K562 (cell line): ENCODE data around the gene PDE12. TPM values are rescaled to one million over a fixed set of nuclear protein-coding genes. Genes with fewer than 3 reads are reported as not detected.

Experiments used
- ATAC-seq: fragments of 200-7000 bp; cut with Tn5 transposase; 3 replicates; pipeline ENCODE4 v1.9.1; 2020; ENCODE audit warnings: moderate library complexity
- BruUV-seq: library from RNA; stranded (reverse); fragments of 400-500 nt; replicated peaks from 2 replicates; lab custom pipeline; 2021; lab: Mats Ljungman, UMichigan
- CTCF ChIA-PET: fragments of 300-600 bp; formaldehyde crosslinking; extraction: SDS; loops from one replicate; lab custom pipeline; 2021; ENCODE audit warnings: low intra/inter-chr PET ratio; lab: Yijun Ruan, JAX
- POLR2A ChIA-PET: fragments of 300-600, 350-650 bp; sonication (Branson Sonifier 250); formaldehyde crosslinking; extraction: SDS; loops from one replicate; lab custom pipeline; 2021; ENCODE audit warnings: antibody characterized with exemption, inconsistent platforms; lab: Yijun Ruan, JAX
- DNase-seq, 4 experiments: peaks; one replicate each; pipeline versions ENCODE4 v3.0.0 to v3.0.0-alpha.2; 2011 to 2018; ENCODE audit warnings: low spot score in 3 of 4, mixed read lengths in 3 of 4; ENCODE audit errors: extremely low read depth in 1 of 4
- FAIRE-seq: peaks from 2 replicates; lab custom pipeline; 2011; peaks lifted over from hg19 to GRCh38; lab: Jason Lieb, UNC
- H2AFZ ChIP-seq: 2 replicates; pipeline ENCODE4 v1.6.0; 2011; ENCODE audit warnings: low read depth, low read length, control low read depth, inconsistent platforms
- H3K27ac ChIP-seq: fragments of 200-600 bp; 3 replicates; pipeline ENCODE4 v1.8.0; 2011; ENCODE audit warnings: low read depth, mild to moderate bottlenecking, control low read depth, inconsistent platforms, low read length, moderate library complexity, mixed read lengths; ENCODE audit errors: extremely low read depth
- H3K27me3 ChIP-seq, 2 experiments: fragments of 300-600 bp in 1 of 2; 2 replicates in 1 of 2; 3 replicates in 1 of 2; pipeline versions ENCODE4 v1.6.0 to v1.8.0; 2011; ENCODE audit warnings: inconsistent platforms in 2 of 2, low read length in 2 of 2, mild to moderate bottlenecking in 1 of 2, mixed read lengths in 1 of 2, moderate library complexity in 1 of 2; ENCODE audit not compliant: control insufficient read depth in 2 of 2, insufficient read depth in 2 of 2
- H3K36me3 ChIP-seq: fragments of 300-600 bp; 3 replicates; pipeline ENCODE4 v1.8.0; 2011; ENCODE audit warnings: mild to moderate bottlenecking, low read length, inconsistent platforms; ENCODE audit not compliant: control insufficient read depth, insufficient read depth
- H3K4me1 ChIP-seq, 2 experiments: fragments of 200-600 bp in 1 of 2; replicated peaks in 1 of 2; 2 replicates in 1 of 2; 3 replicates in 1 of 2; pipeline versions ENCODE4 v1.5.1 to v1.8.0; 2011; ENCODE audit warnings: inconsistent platforms in 2 of 2, low read length in 2 of 2, mild to moderate bottlenecking in 1 of 2, mixed read lengths in 1 of 2, moderate library complexity in 1 of 2; ENCODE audit not compliant: control insufficient read depth in 2 of 2, insufficient read depth in 2 of 2
- H3K4me2 ChIP-seq: 2 replicates; pipeline ENCODE4 v1.6.1; 2011; ENCODE audit warnings: low read length, control low read depth, inconsistent platforms, mixed read lengths; ENCODE audit not compliant: insufficient read depth
- H3K4me3 ChIP-seq: fragments of 200-600 bp; sonication (generic), shearing (Covaris generic); 2 replicates; pipeline ENCODE4 v1.5.1; 2016; ENCODE audit warnings: control low read depth, inconsistent platforms
- H3K79me2 ChIP-seq: fragments of 200-600 bp; 3 replicates; pipeline ENCODE4 v1.8.0; 2011; ENCODE audit warnings: low read length, inconsistent platforms; ENCODE audit not compliant: control insufficient read depth, insufficient read depth
- H3K9ac ChIP-seq, 2 experiments: 2 replicates each; pipeline versions ENCODE4 v1.6.0 to v1.6.1; 2011; ENCODE audit warnings: low read depth in 2 of 2, low read length in 2 of 2, control low read depth in 1 of 2, inconsistent platforms in 1 of 2, mild to moderate bottlenecking in 1 of 2, mixed read lengths in 1 of 2; ENCODE audit not compliant: insufficient read depth in 1 of 2
- H3K9me1 ChIP-seq: one replicate; pipeline ENCODE4 v1.6.0; 2011; ENCODE audit warnings: inconsistent platforms, mild to moderate bottlenecking, low read length, moderate library complexity; ENCODE audit not compliant: control insufficient read depth, insufficient read depth
- H3K9me3 ChIP-seq: replicated peaks from 2 replicates; pipeline ENCODE4 v1.5.1; 2011; ENCODE audit warnings: low read depth, low read length, inconsistent platforms; ENCODE audit not compliant: control insufficient read depth, insufficient read depth
- H4K20me1 ChIP-seq: replicated peaks from 2 replicates; pipeline ENCODE4 v1.6.1; 2011; ENCODE audit warnings: low read length, inconsistent platforms, mixed read lengths; ENCODE audit not compliant: control insufficient read depth, insufficient read depth
- CBFA2T2 ChIP-seq: fragments of 450-650 bp; conservative IDR thresholded peaks from 2 replicates; pipeline ENCODE4 v1.6.1; 2017; ENCODE audit warnings: mild to moderate bottlenecking
- CTCF ChIP-seq, 3 experiments: IDR thresholded peaks in 2 of 3; conservative IDR thresholded peaks in 1 of 3; 2 replicates each; pipeline ENCODE4 v1.5.1; 2011 to 2012; ENCODE audit warnings: low read length in 3 of 3, mild to moderate bottlenecking in 3 of 3, control low read depth in 2 of 3, improper control_type of control experiment in 1 of 3, inconsistent platforms in 1 of 3, low read depth in 1 of 3, mixed read lengths in 1 of 3, moderate library complexity in 1 of 3; ENCODE audit not compliant: insufficient read depth in 2 of 3
- FOSL1 ChIP-seq: fragments of 200-800 bp; sonication (Bioruptor generic); conservative IDR thresholded peaks from 2 replicates; pipeline ENCODE4 v1.6.1; 2016; ENCODE audit warnings: missing genetic modification characterization, missing compliant biosample characterization
- JUN ChIP-seq, 2 experiments: sonication (generic) in 1 of 2; formaldehyde crosslinking in 1 of 2; IDR thresholded peaks; 2 replicates each; pipeline versions ENCODE4 v1.6.1 to v1.8.0; 2012 to 2022; ENCODE audit warnings: borderline replicate concordance in 2 of 2, mild to moderate bottlenecking in 2 of 2, improper control_type of control experiment in 1 of 2, low read depth in 1 of 2, low read length in 1 of 2, missing genetic modification reagents in 1 of 2
- KAT7 ChIP-seq: sonication (generic); formaldehyde crosslinking; IDR thresholded peaks from 2 replicates; pipeline ENCODE4 v1.8.0; 2022; ENCODE audit warnings: missing genetic modification reagents, mild to moderate bottlenecking, borderline replicate concordance
- PHF20 ChIP-seq: fragments of 450-650 bp; IDR thresholded peaks from 2 replicates; pipeline ENCODE4 v1.6.1; 2018; ENCODE audit not compliant: partially characterized antibody
- POLR2A ChIP-seq: fragments of 450-650 bp; conservative IDR thresholded peaks from 2 replicates; pipeline ENCODE4 v1.6.1; 2016
- POLR2G ChIP-seq: fragments of 200-400 bp; formaldehyde crosslinking; IDR thresholded peaks from 2 replicates; pipeline ENCODE4 v1.6.1; 2017; ENCODE audit warnings: low read depth, mild to moderate bottlenecking, antibody characterized with exemption, low read length, moderate library complexity
- SAP30 ChIP-seq: fragments of 200-600 bp; sonication (generic); IDR thresholded peaks from 2 replicates; pipeline ENCODE4 v1.6.1; 2012; ENCODE audit warnings: borderline replicate concordance, low read depth, mild to moderate bottlenecking, moderate library complexity, low read length, control low read depth, inconsistent platforms; ENCODE audit not compliant: insufficient read depth, poor library complexity, severe bottlenecking
- ZNF133 ChIP-seq: fragments of 250-450 bp; sonication (Bioruptor Pico); IDR thresholded peaks from 2 replicates; pipeline ENCODE4 v1.4.0; 2020; ENCODE audit warnings: mild to moderate bottlenecking
- ZNF707 ChIP-seq: fragments of 250-450 bp; sonication (Bioruptor Pico); conservative IDR thresholded peaks from 2 replicates; pipeline ENCODE4 v1.8.0; 2022; ENCODE audit warnings: inconsistent platforms, mild to moderate bottlenecking, moderate library complexity
- ZNF766 ChIP-seq: fragments of 200-800 bp; sonication (Bioruptor generic); conservative IDR thresholded peaks from 2 replicates; pipeline ENCODE4 v1.6.1; 2016; ENCODE audit warnings: missing genetic modification characterization, missing compliant biosample characterization
- WGBS: fragments of 100-300 bp; shearing (Covaris generic); methylation state at CpG from one replicate; pipeline ENCODE4 v1.1.6; 2016; ENCODE audit warnings: low coverage, mixed read lengths; ENCODE audit not compliant: insufficient coverage; ENCODE audit errors: missing lambda C conversion rate; 5-methylcytosine and 5-hydroxymethylcytosine counted together
- in situ Hi-C: fragments of 300-500 bp; cut with MboI; formaldehyde crosslinking; loops from 4 replicates; pipeline ENCODE4 v1.15.0; 2018; ENCODE audit warnings: inconsistent platforms, mixed read lengths
- intact Hi-C: fragments of 100-400 bp; cut with micrococcal nuclease; formaldehyde crosslinking; loops from 2 replicates; pipeline ENCODE4 v1.14.2; 2022
- polyA plus RNA-seq, 8 experiments: library from polyadenylated mRNA; depleted of rRNA in 4 of 8; stranded (reverse) in 5 of 8; unstranded in 3 of 8; fragments of >200 nt; fragmentation: Nextera tagmentation in 2 of 8; fragmentation: Illumina TruSeq in 1 of 8; extraction: Ambion mirVana in 2 of 8; extraction: Trizol in 1 of 8; gene quantifications; 2 replicates each; pipeline versions ENCODE4 v1.2.1 to v1.2.3, GENCODE V29; 2011 to 2014; ENCODE audit warnings: inconsistent platforms in 1 of 8, missing spikeins in 1 of 8
- total RNA-seq, 7 experiments: library from RNA; depleted of rRNA in 6 of 7; stranded (reverse); fragments of >200 nt in 6 of 7; fragmentation: Illumina TruSeq in 2 of 7; extraction: Trizol in 2 of 7; gene quantifications; 2 replicates each; pipeline versions ENCODE4 v1.2.1 to v1.2.3, GENCODE V29; 2011 to 2021; ENCODE audit warnings: low replicate concordance in 1 of 7

PDE12 gene
- total and polyA plus RNA-seq, 9 of the 15 experiments (the other 6 are each of a cell fraction or from before 2014, with no cell fraction given) = 2.1 to 20.5 (median 10.0) TPM

DNA sequence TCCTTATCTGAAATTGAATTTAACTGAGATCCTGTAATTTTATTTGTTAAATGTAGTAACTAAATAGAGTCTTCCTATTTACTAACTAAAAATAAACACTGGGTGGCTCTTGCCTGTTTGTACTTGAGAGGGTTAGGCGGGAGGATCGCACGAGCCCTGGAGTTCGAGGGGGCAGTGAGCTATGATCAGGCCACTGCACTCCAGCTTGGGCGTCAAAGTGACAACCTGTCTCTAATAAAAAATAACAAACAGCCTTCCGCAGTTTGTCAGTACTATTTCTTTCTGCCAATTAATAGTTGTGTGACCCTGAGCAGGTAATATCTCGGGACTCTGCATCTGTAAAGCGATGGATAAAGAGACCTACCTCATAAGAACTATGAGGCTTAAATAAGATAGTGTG lies 768 bp upstream of the PDE12 start:
- Histone ChIP-seq H3K36me3 (peaks cover 11% of the 10 kb centered on the region), H3K4me3 (no peak overlapping the region), H2AFZ (peak overlapping the region; percentile 100), H3K79me2 (peaks cover 39% of the 10 kb centered on the region), H3K27me3 (no peaks in the 10 kb centered on the region), H3K9ac (peak overlapping the region in 1 of 2 experiments; percentile 91; a peak in 1 of 4 replicates), H3K27ac (peak overlapping the region; percentile 99), H3K9me1 (no peaks in the 10 kb centered on the region), H4K20me1 (0 out of 2 replicates have a peak, but pooled peaks cover 6% of the 10 kb centered on the region), H3K4me1 (peaks cover 10 to 26% of the 10 kb centered on the region in 2 experiments; a peak in 4 of 5 replicates), H3K9me3 (peaks cover 6% of the 10 kb centered on the region), H3K4me2 (peak overlapping the region; percentile 94)
- DNase-seq (no peak), ATAC-seq (no peak), FAIRE-seq (no peak)
- in situ Hi-C loops (no loop called here), intact Hi-C loops (no loop called here)
- BruUV-seq = TSS peak; percentile 92
- CTCF ChIA-PET = no interaction called here
- POLR2A ChIA-PET = interaction anchor here (0.7 to 2.0 kb wide), 3 partner anchors 42 to 608 kb away, joined by 3 to 7 read pairs (median 3); partner anchors contain the start of gene ARF4
- WGBS = 95% methylated on average over 7 of the region's 8 CpGs
- TF ChIP-seq CBFA2T2 = no peak

- no TSS peak for BruUV-seq
- intact Hi-C loops (loop anchor here (2.0 kb wide), 1 partner anchor 40 kb away; the partner anchor contains the start of gene ARF4), in situ Hi-C loops (no loop called here)
- peak overlapping the region; percentile 91 to 98 for H3K9ac ChIP-seq
- POLR2A ChIA-PET = interaction anchor here (0.6 to 2.0 kb wide), 5 partner anchors 9 to 378 kb away, joined by 3 to 7 read pairs (median 3); partner anchors contain the start of gene ARF4
- no peaks in the 10 kb centered on the region for H3K9me1 ChIP-seq
- H3K27me3 ChIP-seq = no peaks in the 10 kb centered on the region
- no peak for FAIRE-seq
- ATAC-seq = peak; percentile 66
- peak overlapping the region; percentile 70 for H3K4me3 ChIP-seq
- peaks cover 22% of the 10 kb centered on the region for H3K36me3 ChIP-seq
- H2AFZ ChIP-seq = peak overlapping the region; percentile 100
- peaks cover 10 to 26% of the 10 kb centered on the region in 2 experiments; a peak in 4 of 5 replicates for H3K4me1 ChIP-seq
- peak overlapping the region; percentile 94 for H3K4me2 ChIP-seq
- peaks cover 6% of the 10 kb centered on the region for H3K9me3 ChIP-seq
- H3K79me2 ChIP-seq = peaks cover 48% of the 10 kb centered on the region
- peak overlapping the region; percentile 99 for H3K27ac ChIP-seq
- WGBS = under 1% methylated on average over 38 of the region's 54 CpGs
- CTCF ChIA-PET = no interaction called here
- DNase-seq = peak in 3 of 4 experiments; percentile 19 to 26 (median 26)
- H4K20me1 ChIP-seq = 0 out of 2 replicates have a peak, but pooled peaks cover 6% of the 10 kb centered on the region
- peak; percentile 64 for TF ChIP-seq POLR2G
- TF ChIP-seq ZNF133 (CRISPR knock-in tag) = no peak
- peak; percentile 32; the same call in 1 of the 2 replicates for TF ChIP-seq FOSL1 (tag)
- 0 out of 2 replicates have a peak, but pooled peaks have one; percentile 9 for TF ChIP-seq ZNF766 (CRISPR knock-in tag)
- peak; percentile 70; the same call in 1 of the 2 replicates for TF ChIP-seq KAT7 (CRISPR knock-in tag)
- peak; percentile 1 for TF ChIP-seq POLR2A
- no peak for TF ChIP-seq JUN (IDR thresholded peaks at IDR 0.05; ENCODE audit: borderline replicate concordance, low read depth, low read length)
- TF ChIP-seq JUN (CRISPR knock-in tag; IDR thresholded peaks at IDR 0.05; ENCODE audit: borderline replicate concordance) = 0 out of 2 replicates have a peak, but pooled peaks have one; percentile 6
- TF ChIP-seq ZNF707 (CRISPR knock-in tag) = no peak
- TF ChIP-seq PHF20 = no peak
- TF ChIP-seq CTCF (IDR thresholded peaks at IDR 0.05 in 2 of 3, conservative IDR thresholded peaks at IDR 0.05 in 1 of 3; ENCODE audit: insufficient read depth in 2 of 3, low read depth in 1 of 3, low read length in 3 of 3) = no peak
- TF ChIP-seq SAP30 = peak; percentile 57
Measured at GRCh38 chr3:57556459-57557084, 498 bp downstream of the PDE12 start.
